Activated CD8-positive, alpha-beta memory T cell treated with anti-CD3 and anti-CD28 coated beads for 4 hours (primary cell): ENCODE results near the gene H1-8.

Experiments
- DNase-seq, 2 donors: peaks; one replicate each; pipeline ENCODE4 v3.0.0-alpha.2; 2020; ENCODE audit warnings: low read depth in 2 of 2

Gene H1-8

DNA sequence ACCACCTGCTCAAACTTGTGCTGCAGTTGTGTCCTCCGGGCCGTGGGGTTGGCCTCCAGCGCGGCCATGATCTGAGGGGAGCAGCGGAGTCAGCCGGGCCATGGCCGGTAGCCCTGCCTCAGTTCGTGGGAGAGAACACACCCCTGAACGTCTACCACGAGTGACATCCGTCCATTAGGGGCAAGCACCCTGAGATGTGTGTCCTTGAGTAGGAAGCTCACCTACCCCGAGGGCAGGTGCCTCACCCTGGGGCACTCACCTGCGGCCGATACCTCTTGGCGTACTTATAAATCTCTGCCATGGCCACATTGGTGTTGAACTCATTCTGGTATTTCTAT is 13.4 kb downstream of the H1-8 start:
- no peak for DNase-seq

GRCh38 chr3:129556890-129557547 is 14.0 kb downstream of the H1-8 start:
- DNase-seq, result no peak

DNA sequence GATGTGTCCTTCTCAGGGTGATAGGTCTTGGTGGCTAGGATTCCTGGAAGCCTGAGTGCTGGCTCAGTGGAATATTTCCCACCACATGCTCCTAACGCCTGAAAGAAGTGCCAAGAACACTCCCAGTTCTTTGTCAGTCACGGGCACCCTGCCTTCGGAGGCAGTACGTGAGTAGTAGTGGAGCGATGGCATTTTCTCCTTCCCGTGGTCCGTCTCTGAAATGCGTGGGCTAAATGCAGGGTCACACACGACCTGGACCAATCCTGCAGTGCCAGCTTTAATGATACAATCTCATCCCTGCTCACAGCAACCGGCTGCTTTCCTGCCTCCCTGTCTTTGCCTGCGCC is 14.5 kb downstream of the H1-8 start:
- no peak for DNase-seq

DNA sequence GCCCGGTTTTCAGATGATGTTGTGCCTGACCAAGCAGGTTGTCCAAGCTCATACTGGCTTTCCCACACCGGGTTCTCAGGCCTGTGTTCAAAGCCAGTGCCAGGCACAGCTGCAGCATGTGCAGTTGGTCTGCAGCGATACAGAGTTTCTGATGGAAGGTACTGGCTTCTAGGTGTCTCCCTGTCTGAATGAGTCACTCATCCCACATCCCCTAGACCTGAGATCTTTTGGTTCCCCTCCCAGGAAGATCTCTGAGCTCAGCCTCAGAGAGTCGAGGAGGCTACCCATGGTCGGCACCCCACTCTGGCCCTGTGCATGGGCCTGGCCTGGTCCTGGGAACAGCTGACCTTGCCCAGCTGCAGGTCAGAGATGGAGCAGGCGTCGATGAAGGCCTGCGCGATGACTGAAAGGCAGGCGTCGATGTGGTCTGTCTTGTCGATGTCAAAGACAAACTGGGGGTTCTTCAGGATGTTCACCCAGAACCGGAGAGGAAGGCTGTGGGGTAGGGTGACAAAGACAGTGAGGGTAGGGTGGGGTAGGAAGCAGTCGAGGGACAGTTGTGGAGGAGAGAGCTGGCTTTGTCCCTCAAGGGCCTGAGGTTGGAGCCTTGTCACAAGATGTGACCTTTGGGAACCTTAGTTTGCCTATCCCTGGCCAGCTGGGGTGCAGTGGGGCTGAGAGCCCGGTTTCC is 15.3 kb downstream of the H1-8 start:
- no peak for DNase-seq

GRCh38 chr3:129558772-129559564 is 16.0 kb downstream of the H1-8 start:
- DNase-seq, result no peak

GRCh38 chr3:129559565-129560079 is 16.6 kb downstream of the H1-8 start:
- DNase-seq, result no peak

DNA sequence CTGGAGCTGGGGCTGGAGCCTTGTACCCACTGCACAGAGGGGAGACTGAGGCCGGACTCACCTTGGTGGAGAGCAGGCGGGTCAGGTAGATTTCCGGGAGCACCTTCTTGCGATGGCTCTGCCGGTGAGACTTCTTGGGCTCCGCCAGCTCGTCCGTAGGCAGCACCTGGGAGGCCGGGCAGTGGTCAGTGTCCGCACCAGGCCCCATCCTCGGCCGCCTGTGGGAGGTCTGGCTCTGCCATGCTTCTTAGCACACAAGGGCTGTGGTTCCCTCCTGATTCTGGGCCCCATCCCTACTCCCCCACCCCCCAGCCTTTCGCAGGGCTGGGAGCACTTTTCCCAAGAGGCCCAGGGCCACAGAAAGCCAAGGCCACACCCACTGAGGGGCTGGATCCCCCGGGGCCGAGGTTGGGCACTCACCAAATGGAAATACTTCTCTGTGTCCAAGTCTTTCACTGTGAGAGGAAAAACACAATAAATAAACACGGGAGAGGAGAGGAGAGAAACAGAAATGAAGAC is 17.4 kb downstream of the H1-8 start:
- no peak for DNase-seq

GRCh38 chr3:129560911-129561594 is 18.1 kb downstream of the H1-8 start:
- DNase-seq, result no peak

- DNase-seq, result no peak
Measured at GRCh38 chr3:129561619-129562248, 18.8 kb downstream of the H1-8 start.

DNA sequence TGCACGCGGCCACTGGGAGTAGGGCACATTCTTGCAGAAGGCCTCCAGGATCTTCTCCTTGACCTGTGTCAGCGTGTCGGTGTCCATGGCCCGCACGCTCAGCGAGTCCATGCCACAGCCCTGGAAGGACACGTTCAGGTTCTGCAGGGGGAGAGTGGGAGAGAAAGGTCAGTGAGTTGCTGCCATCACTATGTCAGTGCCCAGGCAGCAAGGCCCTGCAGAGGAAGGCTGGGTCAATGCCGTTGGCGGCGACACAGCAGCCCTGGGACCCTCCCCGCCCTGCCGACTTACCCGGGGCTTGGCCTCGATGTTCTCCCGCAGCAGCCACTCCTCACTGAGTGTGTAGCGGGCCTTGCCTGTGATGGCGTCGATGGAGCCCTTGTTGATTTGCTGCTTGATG is 19.8 kb downstream of the H1-8 start:
- DNase-seq, result no peak

- no peak for DNase-seq
Measured at GRCh38 chr3:129563332-129563731, 20.4 kb downstream of the H1-8 start.

GRCh38 chr3:129563850-129564535 is 21.0 kb downstream of the H1-8 start:
- DNase-seq, result no peak

DNA sequence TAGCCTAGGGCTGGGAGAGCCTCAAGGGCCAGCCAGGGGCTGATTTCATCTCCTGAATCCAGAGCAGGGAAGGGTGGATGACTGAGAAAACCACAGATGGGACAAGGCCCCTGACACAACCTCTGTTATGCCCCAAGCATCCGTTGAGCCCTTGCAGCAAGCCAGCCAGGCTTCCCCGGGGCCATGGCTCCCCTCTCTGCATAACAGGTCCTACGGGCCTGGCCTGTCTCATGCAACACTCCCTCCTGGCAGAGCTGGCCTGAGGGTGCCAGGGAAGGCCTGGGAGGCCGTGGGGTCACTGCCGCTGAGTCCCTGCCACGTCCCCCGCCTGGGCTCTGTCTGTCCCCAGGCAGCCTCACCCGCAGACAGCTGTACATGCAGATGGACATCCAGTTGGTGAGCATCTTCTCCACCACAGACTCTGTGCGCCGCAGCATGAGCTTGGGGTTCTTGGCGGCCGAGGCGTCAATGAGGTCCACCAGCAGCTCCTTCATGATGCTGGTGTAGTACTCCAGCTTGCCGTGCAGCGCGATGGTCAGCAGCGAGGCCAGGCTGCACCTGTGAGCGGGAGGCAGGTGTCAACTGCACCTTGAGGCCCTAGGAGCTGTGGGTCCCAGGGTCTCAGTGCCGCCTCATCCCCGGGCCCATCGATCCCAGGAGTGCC is 22.1 kb downstream of the H1-8 start:
- DNase-seq, result no peak

GRCh38 chr3:129565902-129566301 is 22.9 kb downstream of the H1-8 start:
- no peak for DNase-seq

- DNase-seq, result no peak
Measured at GRCh38 chr3:129567176-129567705, 24.3 kb downstream of the H1-8 start.

- no peak for DNase-seq
Measured at GRCh38 chr3:129567939-129568338, 25.0 kb downstream of the H1-8 start.

- DNase-seq, result no peak
Measured at GRCh38 chr3:129569856-129570255, 26.9 kb downstream of the H1-8 start.

- DNase-seq, result no peak
Measured at GRCh38 chr3:129571605-129572547, 28.9 kb downstream of the H1-8 start.

DNA sequence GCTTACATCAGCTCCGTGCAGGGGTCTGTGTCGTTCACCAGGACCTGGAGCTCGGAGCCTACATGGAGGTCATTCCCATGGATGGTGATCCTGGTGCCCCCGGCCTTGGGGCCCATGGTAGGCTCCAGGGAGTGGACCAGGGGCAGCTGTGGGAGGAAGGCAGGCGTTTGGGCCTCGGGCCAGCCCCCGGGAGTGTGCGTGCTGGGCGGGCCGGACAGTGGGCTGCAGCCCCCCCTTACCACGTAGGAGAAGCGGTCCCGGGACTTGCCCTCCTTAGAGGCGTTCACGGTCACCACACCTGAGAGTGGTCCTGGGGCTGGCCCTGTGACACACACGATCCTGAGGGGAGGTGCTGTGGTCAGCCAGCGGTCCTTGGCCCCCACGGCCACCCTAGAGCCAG is 29.6 kb downstream of the H1-8 start:
- DNase-seq, result no peak
